ENCODE measurements around the gene YWHAG.
"Not testable (repeated sequence)": the region's sequence is repeated elsewhere in the genome, so short reads cannot be mapped to it uniquely, and the experiment has no call there.

Gene YWHAG

GRCh38 chr7:76358481-76359110 lies at the start of gene YWHAG:
YWHAG (minus strand) TSS chr7:76358991; CDS start chr7:76358808, 183 bp downstream.
- peak; percentile 90 for DNase-seq (ENCODE audit: low read depth)

DNA sequence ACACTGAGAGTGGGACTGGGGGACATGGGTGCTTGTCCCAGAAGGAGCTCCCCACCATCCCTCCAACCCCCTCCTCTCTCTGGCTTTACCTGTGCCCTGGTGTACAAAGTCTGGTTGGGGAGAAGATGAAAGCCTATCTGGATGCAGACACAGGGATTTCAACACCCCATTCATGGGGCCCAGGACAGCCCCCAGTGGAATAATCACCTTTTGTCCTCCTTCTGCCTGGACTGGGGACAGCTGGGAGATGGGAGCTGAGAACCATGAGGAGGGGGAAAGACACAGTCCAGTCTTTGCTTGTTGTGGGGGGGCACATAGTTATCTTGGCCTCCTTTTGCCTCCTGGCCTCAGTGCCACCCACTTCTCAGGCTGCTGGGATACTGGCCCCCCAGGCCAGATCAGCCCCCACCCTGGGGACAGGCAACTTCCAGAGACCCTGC lies 49.4 kb upstream of the YWHAG start:
- no peak for DNase-seq (ENCODE audit: low read depth)

DNA sequence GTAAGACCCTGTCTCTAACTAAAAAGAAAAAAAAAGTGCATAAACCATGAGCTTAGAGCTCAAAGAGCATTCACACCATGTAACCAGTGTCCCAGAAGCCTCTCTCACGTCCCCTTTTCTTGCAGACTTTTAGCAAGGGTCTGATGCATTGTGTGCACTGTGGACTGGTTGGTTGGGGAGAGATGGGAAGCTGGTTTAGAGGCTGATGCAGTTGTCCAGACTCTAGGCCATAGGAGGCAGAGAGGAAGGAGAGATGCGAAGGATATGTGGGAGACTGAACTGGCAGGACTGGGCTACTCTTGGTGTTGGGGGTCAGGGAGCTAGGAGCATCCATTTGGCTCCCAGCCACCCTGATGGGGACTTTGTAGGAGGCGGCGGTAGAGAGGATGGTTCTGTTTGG lies 48.9 kb upstream of the YWHAG start:
- DNase-seq (ENCODE audit: low read depth), result no peak

DNA sequence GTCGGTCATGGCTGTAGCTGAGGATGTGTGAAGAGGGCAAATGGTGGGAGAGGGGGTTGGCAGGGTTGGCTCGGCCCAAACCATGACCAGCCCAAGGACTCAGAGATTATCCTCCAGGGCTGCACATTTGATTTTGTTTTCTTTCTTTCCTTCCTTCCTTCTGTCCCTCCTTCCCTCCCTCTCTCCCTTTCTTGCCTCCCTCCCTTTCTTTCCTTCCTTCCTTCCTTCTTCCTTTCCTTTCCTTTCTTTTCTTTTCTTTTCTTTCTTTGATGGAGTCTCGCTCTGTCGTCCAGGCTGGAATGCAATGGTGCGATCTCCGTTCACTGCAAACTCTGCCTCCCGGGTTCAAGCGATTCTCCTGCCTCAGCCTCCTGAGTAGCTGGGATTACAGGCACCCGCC lies 46.9 kb upstream of the YWHAG start:
- no peak for DNase-seq (ENCODE audit: low read depth)

DNA sequence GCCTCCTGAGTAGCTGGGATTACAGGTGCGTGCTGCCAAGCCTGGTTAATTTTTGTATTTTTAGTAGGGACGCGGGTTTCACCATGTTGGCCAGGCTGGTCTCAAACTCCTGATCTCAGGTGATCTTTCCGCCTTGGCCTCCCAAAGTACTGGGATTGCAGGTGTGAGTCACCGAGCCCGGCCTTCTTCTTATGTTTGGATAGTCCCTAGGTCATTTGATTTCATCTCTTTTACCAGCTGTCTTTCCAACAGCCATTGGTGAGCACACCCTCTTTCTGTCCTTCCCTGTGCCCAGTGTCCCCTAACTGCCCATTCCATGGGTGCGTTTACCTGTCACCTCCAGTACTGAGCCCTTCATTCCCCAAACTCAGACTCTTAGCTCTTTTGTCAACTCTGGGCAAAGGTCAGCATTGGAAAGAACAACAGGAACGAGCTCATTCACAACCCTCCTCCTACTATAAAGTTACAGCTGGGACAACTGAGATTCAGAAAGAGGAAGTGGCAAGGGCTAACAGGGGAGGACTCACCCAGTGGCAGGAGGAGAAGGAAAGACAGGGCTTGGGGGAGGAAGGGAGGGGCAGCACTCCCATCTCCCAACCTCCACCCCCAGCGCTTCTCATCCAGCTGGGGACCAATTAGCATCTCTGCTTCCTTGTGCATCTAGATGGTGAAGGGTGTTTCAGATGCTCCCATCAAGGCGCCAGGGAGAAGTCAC lies 45.1 kb upstream of the YWHAG start:
- DNase-seq (ENCODE audit: low read depth), result no peak

- DNase-seq (ENCODE audit: low read depth), result not testable (repeated sequence)
Observed at GRCh38 chr7:76403097-76403496, 44.3 kb upstream of the YWHAG start.

DNA sequence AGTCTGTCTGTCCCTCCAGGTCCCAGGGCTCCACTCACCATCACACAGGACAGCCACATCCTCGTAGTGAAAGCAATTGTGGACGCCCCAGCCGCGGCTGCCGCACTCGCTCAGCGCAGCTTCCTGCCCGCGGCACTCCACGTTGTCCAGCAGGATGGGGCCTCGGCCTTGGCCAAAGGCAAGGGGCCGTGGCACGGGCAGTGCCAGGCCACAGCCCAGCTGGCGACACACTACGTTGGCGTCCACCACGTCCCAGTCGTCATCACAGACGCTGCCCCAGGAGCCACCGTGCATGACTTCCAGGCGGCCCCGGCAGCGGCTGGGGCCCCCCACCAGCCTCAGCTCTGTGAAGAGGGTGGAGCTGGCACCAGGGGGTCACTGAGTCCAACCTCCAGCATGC lies 41.5 kb upstream of the YWHAG start:
- DNase-seq (ENCODE audit: low read depth), result no peak

DNA sequence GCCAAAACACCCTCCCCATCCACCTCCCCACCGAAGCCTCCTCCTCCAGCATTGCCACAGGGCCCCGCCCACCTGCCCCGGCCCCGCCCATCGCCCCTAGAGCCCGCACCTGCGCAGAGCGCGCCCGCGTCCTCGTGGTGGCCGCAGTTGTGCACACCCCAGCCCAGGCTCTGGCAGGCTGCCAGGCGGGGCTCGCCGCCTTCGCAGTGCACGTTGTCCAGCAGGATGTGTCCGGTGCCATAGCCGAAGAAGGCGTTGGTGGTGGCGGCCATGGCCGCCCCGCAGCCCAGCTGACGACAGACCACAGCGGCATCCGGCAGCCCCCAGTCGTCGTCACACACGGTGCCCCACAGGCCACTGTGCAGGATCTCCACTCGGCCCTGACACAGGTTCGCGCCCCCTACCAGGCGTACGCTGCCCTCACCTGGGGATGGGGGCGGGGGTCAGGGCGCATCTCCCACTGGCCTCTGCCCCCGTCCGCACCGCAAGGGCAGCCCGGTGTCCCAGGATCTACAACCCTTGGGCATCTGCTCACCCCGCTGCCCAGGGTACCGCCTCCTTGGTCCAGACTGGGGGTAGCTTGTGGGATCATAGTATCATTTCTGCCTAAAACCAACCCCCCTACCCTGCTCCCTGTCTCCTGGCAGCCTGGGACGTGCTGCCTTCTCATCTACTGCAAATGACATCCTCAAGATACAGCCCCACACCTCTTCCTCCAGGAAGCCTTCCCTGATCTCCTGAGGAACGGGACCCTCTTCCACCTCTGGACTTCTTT lies 38.8 kb upstream of the YWHAG start:
- peak; percentile 48 for DNase-seq (ENCODE audit: low read depth)

- DNase-seq (ENCODE audit: low read depth), result no peak
Observed at GRCh38 chr7:76396864-76397263, 38.1 kb upstream of the YWHAG start.

DNA sequence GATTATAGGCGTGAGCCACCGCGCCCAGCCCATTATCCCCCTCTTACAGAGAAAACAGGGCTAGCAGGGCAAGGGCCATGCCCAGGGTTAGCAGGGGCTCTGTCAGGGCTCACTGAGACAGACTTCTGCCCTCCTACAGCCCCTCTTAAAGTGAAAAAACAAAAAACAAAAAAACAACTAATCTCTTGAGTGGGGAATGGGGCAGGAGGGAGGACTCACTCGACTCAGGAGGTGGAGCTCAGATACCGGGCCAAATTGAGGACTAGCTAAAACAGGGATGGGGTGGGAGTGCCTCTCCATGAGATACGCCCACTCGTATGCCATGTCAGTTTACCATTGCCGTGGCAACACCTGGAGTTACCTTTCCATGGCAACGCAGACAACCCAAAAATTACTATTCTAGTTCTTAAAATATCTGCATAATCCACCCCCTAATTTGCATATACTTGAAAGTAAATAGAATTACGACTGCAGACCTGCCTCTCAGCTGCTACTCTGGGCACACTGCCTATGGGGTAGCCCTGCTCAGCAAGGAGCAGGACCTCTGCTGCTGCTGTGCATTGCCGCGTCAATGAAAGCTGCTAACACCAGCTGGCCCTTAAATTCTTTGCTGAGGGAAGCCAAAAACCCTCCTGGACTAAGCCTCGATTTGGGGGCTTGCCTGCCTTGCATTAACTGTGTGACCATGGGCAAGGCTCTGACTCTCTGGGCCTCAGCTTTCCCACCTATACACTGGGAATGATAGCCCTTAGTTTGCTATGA lies 37.4 kb upstream of the YWHAG start:
- DNase-seq (ENCODE audit: low read depth), result no peak

GRCh38 chr7:76395605-76395964 lies 36.8 kb upstream of the YWHAG start:
- DNase-seq (ENCODE audit: low read depth), result not testable (repeated sequence)

GRCh38 chr7:76394957-76395356 lies 36.2 kb upstream of the YWHAG start:
- DNase-seq (ENCODE audit: low read depth), result no peak

DNA sequence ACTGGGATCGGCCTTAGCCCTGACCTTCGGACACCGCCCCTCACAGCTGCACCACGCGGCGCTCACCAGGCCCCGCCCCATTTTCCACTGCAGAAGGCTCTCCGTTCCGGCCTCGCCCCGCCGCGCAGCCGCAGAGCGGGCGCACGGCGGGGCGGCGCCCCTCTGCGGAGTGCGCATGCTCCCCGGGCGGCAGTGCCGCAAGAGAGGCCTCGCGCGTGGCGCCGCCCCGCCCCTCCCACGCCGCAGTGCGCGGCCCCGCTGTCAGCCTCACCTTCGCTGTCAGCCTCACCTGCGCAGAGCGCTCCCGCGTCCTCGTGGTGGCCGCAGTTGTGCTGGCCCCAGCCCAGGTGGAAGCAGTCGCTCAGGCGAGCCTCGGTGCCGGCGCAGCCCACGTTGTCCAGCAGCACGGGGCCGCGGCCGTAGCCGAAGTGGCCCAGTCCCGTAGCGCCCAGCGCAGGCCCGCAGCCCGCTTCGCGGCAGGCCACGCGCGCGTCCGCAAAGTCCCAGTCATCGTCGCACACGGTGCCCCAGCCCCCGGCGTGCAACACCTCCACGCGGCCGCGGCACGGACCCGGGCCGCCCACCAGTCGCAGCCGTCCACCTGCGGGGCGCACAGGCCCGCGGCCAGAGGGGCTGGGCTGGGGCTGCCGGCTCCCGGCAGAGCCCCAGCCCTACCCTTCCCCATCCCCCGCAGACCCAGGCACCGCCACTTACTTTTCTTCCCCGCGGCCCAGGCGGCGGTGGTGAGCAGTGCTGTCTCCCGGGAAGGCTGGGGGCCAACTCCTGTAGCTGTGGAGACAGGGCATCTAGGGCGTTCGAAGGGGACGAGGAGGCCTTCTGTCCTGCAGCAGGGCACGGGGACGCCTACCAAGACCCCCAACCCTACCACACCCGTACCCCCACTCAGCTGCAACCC lies 34.6 kb upstream of the YWHAG start:
- peak; percentile 87 for DNase-seq (ENCODE audit: low read depth)

DNA sequence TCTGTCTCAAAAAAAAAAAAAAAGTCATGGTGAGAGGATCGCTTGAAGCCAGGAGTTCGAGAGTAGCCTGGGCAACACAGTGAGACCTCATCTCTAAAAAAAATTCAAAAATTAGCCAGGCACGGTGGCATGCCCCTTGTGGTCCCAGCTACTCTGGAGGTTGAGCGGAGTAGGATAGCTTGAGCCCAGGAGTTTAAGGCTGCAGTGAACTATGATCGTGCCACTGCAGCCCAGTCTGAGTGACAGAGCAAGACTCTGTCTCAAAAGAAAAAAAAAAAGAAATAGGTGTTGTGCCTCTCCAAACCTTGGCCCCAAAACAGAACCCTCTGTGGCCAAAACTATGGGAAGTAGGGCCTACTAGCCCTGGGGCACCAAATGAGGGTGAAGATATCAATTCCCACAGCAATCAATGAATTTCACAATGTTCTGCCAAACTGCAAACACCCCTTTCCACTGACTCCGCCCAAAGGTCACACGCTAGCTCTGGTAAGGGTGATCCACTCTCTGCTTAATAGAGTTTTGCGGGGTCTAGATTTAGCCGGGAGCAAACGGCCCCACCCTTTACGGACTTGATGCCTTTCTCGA lies 33.8 kb upstream of the YWHAG start:
- no peak for DNase-seq (ENCODE audit: low read depth)

- no peak for DNase-seq (ENCODE audit: low read depth)
Observed at GRCh38 chr7:76390092-76390491, 31.3 kb upstream of the YWHAG start.

- not testable (repeated sequence) for DNase-seq (ENCODE audit: low read depth)
Observed at GRCh38 chr7:76387789-76388188, 29.0 kb upstream of the YWHAG start.

GRCh38 chr7:76386691-76387260 lies 28.0 kb upstream of the YWHAG start:
- DNase-seq (ENCODE audit: low read depth), result no peak

DNA sequence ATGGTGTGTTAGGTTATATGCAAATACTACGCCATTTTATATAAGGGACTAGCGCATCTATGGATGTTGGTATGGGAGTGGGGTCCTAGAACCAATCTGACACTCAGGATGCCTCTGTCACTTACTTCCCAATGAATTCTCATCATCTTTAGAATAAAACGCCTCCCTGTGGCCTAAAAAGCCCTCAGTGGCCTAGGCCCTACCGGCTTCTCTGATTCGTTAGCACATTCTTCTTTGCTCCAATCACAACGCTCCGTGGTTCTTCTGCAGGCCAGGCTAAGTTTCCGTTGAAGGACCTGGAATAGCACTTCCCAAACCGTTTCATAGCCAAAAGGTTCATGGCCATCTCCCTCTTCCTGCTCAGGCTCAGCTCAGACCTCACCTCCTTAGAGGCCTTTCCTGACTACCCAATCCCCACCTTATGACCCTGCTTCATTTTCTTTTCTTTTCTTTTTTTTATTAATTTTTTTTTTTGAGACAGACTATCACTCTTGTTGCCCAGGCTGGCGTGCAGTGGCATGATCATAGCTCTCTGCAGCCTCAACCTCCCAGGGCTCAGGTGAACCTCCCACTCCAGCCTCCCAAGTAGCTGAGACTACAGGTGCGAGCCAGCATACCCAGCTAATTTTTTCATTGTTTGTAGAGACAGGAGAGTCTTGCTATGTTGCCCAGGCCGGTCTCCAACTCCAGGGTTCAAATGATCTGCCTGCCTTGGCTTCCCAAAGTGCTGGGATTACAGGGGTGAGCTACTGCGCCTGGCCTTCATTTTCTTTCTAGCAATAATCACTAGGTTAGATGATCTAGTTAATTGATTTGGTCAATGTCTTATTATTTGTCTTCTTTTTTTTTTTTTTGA lies 24.5 kb upstream of the YWHAG start:
- DNase-seq (ENCODE audit: low read depth), result no peak

GRCh38 chr7:76381814-76382213 lies 23.0 kb upstream of the YWHAG start:
- no peak for DNase-seq (ENCODE audit: low read depth)

DNA sequence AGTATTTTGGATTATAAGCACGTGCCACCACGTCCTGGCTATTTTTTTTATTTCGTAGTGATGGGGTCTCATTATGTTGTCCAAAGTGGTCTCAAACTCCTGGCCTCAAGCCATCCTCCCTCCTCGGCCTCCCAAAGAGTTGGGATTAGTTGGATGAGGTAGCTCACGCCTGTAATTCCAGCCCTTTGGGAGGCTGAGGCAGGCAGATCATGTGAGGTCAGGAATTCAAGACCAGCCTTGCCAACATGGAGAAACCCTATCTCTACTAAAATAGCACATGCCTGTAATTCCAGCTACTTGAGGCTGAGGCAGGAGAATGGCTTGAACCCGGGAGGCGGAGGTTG lies 21.8 kb upstream of the YWHAG start:
- peak; percentile 72 for DNase-seq (ENCODE audit: low read depth)

Data from fibroblast of gingiva (primary cell).